ENCODE measurements around the gene DNM1. TPM values are rescaled to one million over a fixed set of nuclear protein-coding genes. Genes with fewer than 3 reads are reported as not detected.

Gene DNM1
- total and polyA plus RNA-seq, 2 donors (not counting 3 experiments of a cell fraction or from before 2014, with no cell fraction given): 0.59 to 2.9 TPM

GRCh38 chr9:128233817-128234406, 30.7 kb downstream of the DNM1 start:
- ChIA-PET POLR2A (no interaction called here), CTCF (interaction anchor here (1.1 to 1.6 kb wide), 3 partner anchors 21 to 41 kb away, joined by 3 to 6 read pairs (median 5); no protein-coding TSS in a partner anchor)
- no peaks in the 10 kb centered on the region for H3K4me1 ChIP-seq (ENCODE audit: control insufficient read depth, extremely low read depth, insufficient read depth, low read length)
- H3K27ac ChIP-seq (ENCODE audit: insufficient read depth, low read depth, low read length): no peak overlapping the region
- H4K20me1 ChIP-seq (replicated peaks; ENCODE audit: control insufficient read depth, extremely low read depth, insufficient read depth, low read length): no peaks in the 10 kb centered on the region
- H3K9me3 ChIP-seq (replicated peaks; ENCODE audit: control insufficient read depth, insufficient read depth, low read length): no peaks in the 10 kb centered on the region
- dilution Hi-C loops (cut with MboI; ENCODE audit: extremely low pct_ligation_motif_present, low sequenced_read_pairs) (no loop called here), intact Hi-C loops (cut with micrococcal nuclease) (no loop called here)
- H3K27me3 ChIP-seq (ENCODE audit: control insufficient read depth in 2 of 2, insufficient read depth in 2 of 2, low read length in 2 of 2): peaks cover 0 to 1% of the 10 kb centered on the region in 2 experiments
- no peaks in the 10 kb centered on the region for H3K79me2 ChIP-seq (ENCODE audit: control insufficient read depth, insufficient read depth, low read length)
- H2AFZ ChIP-seq (ENCODE audit: low read depth, low read length): no peak overlapping the region
- TF ChIP-seq MAX (IDR thresholded peaks at IDR 0.05; ENCODE audit: insufficient read depth, insufficient read length) (no peak), FOS (IDR thresholded peaks at IDR 0.05; ENCODE audit: borderline replicate concordance, insufficient read depth, low read length) (no peak), CTCF (IDR thresholded peaks at IDR 0.05; ENCODE audit: extremely low read depth in 1 of 2, insufficient read depth in 1 of 2, low read depth in 1 of 2, low read length in 2 of 2) (no peak), POLR2A (IDR thresholded peaks at IDR 0.05; ENCODE audit: low read depth, low read length) (no peak), EZH2 (IDR thresholded peaks at IDR 0.05; ENCODE audit: borderline replicate concordance, low read depth, low read length, severe bottlenecking) (no peak), JUN (IDR thresholded peaks at IDR 0.05; ENCODE audit: borderline replicate concordance, insufficient read depth, insufficient read length, low read depth) (no peak), MYC (IDR thresholded peaks at IDR 0.05; ENCODE audit: low read depth, low read length) (no peak), POLR2AphosphoS5 (IDR thresholded peaks at IDR 0.05; ENCODE audit: insufficient read depth, low read depth, low read length) (no peak), GATA2 (IDR thresholded peaks at IDR 0.05; ENCODE audit: insufficient read depth, insufficient read length, low read depth, low read length) (no peak)
- no peak for DNase-seq (ENCODE audit: low read depth, low spot score)
- BruUV-seq (replicated peaks): no TSS peak
- H3K4me3 ChIP-seq (replicated peaks in 1 of 3; ENCODE audit: insufficient read depth in 1 of 3, low read depth in 1 of 3, low read length in 3 of 3): no peak overlapping the region
- no peak overlapping the region for H3K4me2 ChIP-seq (ENCODE audit: insufficient read depth, low read length)
- no peak for FAIRE-seq
- no peak overlapping the region for H3K9ac ChIP-seq (replicated peaks; ENCODE audit: extremely low read depth, insufficient read depth, low read length)
- no peaks in the 10 kb centered on the region for H3K9me1 ChIP-seq (replicated peaks; ENCODE audit: control insufficient read depth, extremely low read depth, insufficient read depth, low read length)
- no peaks in the 10 kb centered on the region for H3K36me3 ChIP-seq (ENCODE audit: control insufficient read depth in 2 of 2, extremely low read depth in 1 of 2, insufficient read depth in 2 of 2, low read length in 2 of 2)
